ENCODE data around the gene SLC10A6. TPM values are rescaled to one million over a fixed set of nuclear protein-coding genes. Genes with fewer than 3 reads are reported as not detected.

SLC10A6 gene
- total RNA-seq, 2 experiments from 2014 or later, result not detected

GRCh38 chr4:86870442-86871069 is 21.4 kb upstream of the SLC10A6 start:
- Mint-ChIP-seq H3K36me3 (no peaks in the 10 kb centered on the region), H3K27me3 (no peaks in the 10 kb centered on the region), H3K4me1 (no peaks in the 10 kb centered on the region), H3K9me3 (no peaks in the 10 kb centered on the region), H3K27ac (no peak overlapping the region), H3K4me3 (no peak overlapping the region)
- no peak for DNase-seq

- H3K9me3 Mint-ChIP-seq, result no peaks in the 10 kb centered on the region
- H3K4me3 Mint-ChIP-seq, result no peak overlapping the region
- no peaks in the 10 kb centered on the region for H3K27me3 Mint-ChIP-seq
- no peak overlapping the region for H3K27ac Mint-ChIP-seq
- H3K36me3 Mint-ChIP-seq, result no peaks in the 10 kb centered on the region
- DNase-seq, result no peak
- H3K4me1 Mint-ChIP-seq, result no peaks in the 10 kb centered on the region
Measured at GRCh38 chr4:86857341-86858052, 8.3 kb upstream of the SLC10A6 start.

- Mint-ChIP-seq H3K27ac (no peak overlapping the region), H3K4me1 (no peaks in the 10 kb centered on the region), H3K4me3 (no peak overlapping the region), H3K27me3 (no peaks in the 10 kb centered on the region), H3K36me3 (no peaks in the 10 kb centered on the region), H3K9me3 (no peaks in the 10 kb centered on the region)
- DNase-seq, result no peak
Measured at GRCh38 chr4:86856896-86857295, 7.7 kb upstream of the SLC10A6 start.

- H3K36me3 Mint-ChIP-seq, result no peaks in the 10 kb centered on the region
- no peaks in the 10 kb centered on the region for H3K9me3 Mint-ChIP-seq
- H3K4me3 Mint-ChIP-seq, result no peak overlapping the region
- no peaks in the 10 kb centered on the region for H3K4me1 Mint-ChIP-seq
- no peak overlapping the region for H3K27ac Mint-ChIP-seq
- no peaks in the 10 kb centered on the region for H3K27me3 Mint-ChIP-seq
- no peak for DNase-seq
Measured at GRCh38 chr4:86855572-86855971, 6.4 kb upstream of the SLC10A6 start.

GRCh38 chr4:86853209-86853608 is 4.0 kb upstream of the SLC10A6 start:
- no peak overlapping the region for H3K27ac Mint-ChIP-seq
- H3K27me3 Mint-ChIP-seq, result peaks cover 4% of the 10 kb centered on the region
- H3K4me3 Mint-ChIP-seq, result no peak overlapping the region
- no peaks in the 10 kb centered on the region for H3K4me1 Mint-ChIP-seq
- DNase-seq, result no peak
- no peaks in the 10 kb centered on the region for H3K9me3 Mint-ChIP-seq
- H3K36me3 Mint-ChIP-seq, result no peaks in the 10 kb centered on the region

- Mint-ChIP-seq H3K4me3 (no peak overlapping the region), H3K36me3 (no peaks in the 10 kb centered on the region), H3K27me3 (peaks cover 4% of the 10 kb centered on the region), H3K4me1 (no peaks in the 10 kb centered on the region), H3K27ac (no peak overlapping the region), H3K9me3 (no peaks in the 10 kb centered on the region)
- DNase-seq, result no peak
Measured at GRCh38 chr4:86848136-86848535, 1.0 kb downstream of the SLC10A6 start.

GRCh38 chr4:86847571-86847970 is 1.6 kb downstream of the SLC10A6 start:
- DNase-seq, result no peak
- Mint-ChIP-seq H3K27ac (no peak overlapping the region), H3K4me3 (no peak overlapping the region), H3K36me3 (no peaks in the 10 kb centered on the region), H3K9me3 (no peaks in the 10 kb centered on the region), H3K27me3 (peaks cover 4% of the 10 kb centered on the region), H3K4me1 (no peaks in the 10 kb centered on the region)

GRCh38 chr4:86846921-86847320 is 2.3 kb downstream of the SLC10A6 start:
- Mint-ChIP-seq H3K4me1 (no peaks in the 10 kb centered on the region), H3K27me3 (peaks cover 4% of the 10 kb centered on the region), H3K36me3 (no peaks in the 10 kb centered on the region), H3K9me3 (no peaks in the 10 kb centered on the region), H3K4me3 (no peak overlapping the region), H3K27ac (no peak overlapping the region)
- DNase-seq, result no peak

GRCh38 chr4:86845593-86845992 is 3.6 kb downstream of the SLC10A6 start:
- H3K27me3 Mint-ChIP-seq, result peaks cover 8% of the 10 kb centered on the region
- H3K27ac Mint-ChIP-seq, result no peak overlapping the region

GRCh38 chr4:86841309-86841708 is 7.9 kb downstream of the SLC10A6 start:
- no peaks in the 10 kb centered on the region for H3K9me3 Mint-ChIP-seq
- H3K27ac Mint-ChIP-seq, result no peak overlapping the region
- no peaks in the 10 kb centered on the region for H3K4me1 Mint-ChIP-seq
- no peak overlapping the region for H3K4me3 Mint-ChIP-seq
- H3K36me3 Mint-ChIP-seq, result no peaks in the 10 kb centered on the region
- peaks cover 4% of the 10 kb centered on the region for H3K27me3 Mint-ChIP-seq
- no peak for DNase-seq

More at GRCh38 chr4:86845593-86845992, 3.6 kb downstream of the SLC10A6 start:
- H3K4me1 Mint-ChIP-seq, result no peaks in the 10 kb centered on the region
- no peaks in the 10 kb centered on the region for H3K36me3 Mint-ChIP-seq
- no peak for DNase-seq
- no peaks in the 10 kb centered on the region for H3K9me3 Mint-ChIP-seq
- no peak overlapping the region for H3K4me3 Mint-ChIP-seq

GRCh38 chr4:86840858-86841257 is 8.3 kb downstream of the SLC10A6 start:
- H3K36me3 Mint-ChIP-seq, result no peaks in the 10 kb centered on the region
- no peaks in the 10 kb centered on the region for H3K4me1 Mint-ChIP-seq
- peaks cover 4% of the 10 kb centered on the region for H3K27me3 Mint-ChIP-seq
- H3K27ac Mint-ChIP-seq, result no peak overlapping the region
- H3K4me3 Mint-ChIP-seq, result no peak overlapping the region
- DNase-seq, result no peak
- H3K9me3 Mint-ChIP-seq, result no peaks in the 10 kb centered on the region

GRCh38 chr4:86837691-86838503 is 11.3 kb downstream of the SLC10A6 start:
- Mint-ChIP-seq H3K9me3 (no peaks in the 10 kb centered on the region), H3K4me1 (no peaks in the 10 kb centered on the region), H3K4me3 (no peak overlapping the region), H3K27ac (no peak overlapping the region), H3K36me3 (no peaks in the 10 kb centered on the region), H3K27me3 (peaks cover 4% of the 10 kb centered on the region)
- no peak for DNase-seq

GRCh38 chr4:86835677-86836076 is 13.5 kb downstream of the SLC10A6 start:
- no peak overlapping the region for H3K27ac Mint-ChIP-seq
- no peaks in the 10 kb centered on the region for H3K27me3 Mint-ChIP-seq
- H3K4me1 Mint-ChIP-seq, result no peaks in the 10 kb centered on the region
- H3K4me3 Mint-ChIP-seq, result no peak overlapping the region
- H3K9me3 Mint-ChIP-seq, result no peaks in the 10 kb centered on the region
- no peaks in the 10 kb centered on the region for H3K36me3 Mint-ChIP-seq
- no peak for DNase-seq

- Mint-ChIP-seq H3K36me3 (no peaks in the 10 kb centered on the region), H3K9me3 (no peaks in the 10 kb centered on the region), H3K27me3 (no peaks in the 10 kb centered on the region), H3K4me1 (no peaks in the 10 kb centered on the region), H3K4me3 (no peak overlapping the region), H3K27ac (no peak overlapping the region)
- DNase-seq, result no peak
Measured at GRCh38 chr4:86834901-86835300, 14.3 kb downstream of the SLC10A6 start.

GRCh38 chr4:86833615-86834014 is 15.6 kb downstream of the SLC10A6 start:
- Mint-ChIP-seq H3K27ac (no peak overlapping the region), H3K4me3 (no peak overlapping the region), H3K36me3 (no peaks in the 10 kb centered on the region), H3K9me3 (no peaks in the 10 kb centered on the region), H3K4me1 (no peaks in the 10 kb centered on the region), H3K27me3 (no peaks in the 10 kb centered on the region)
- DNase-seq, result no peak

All from activated naive CD8-positive, alpha-beta T cell treated with anti-CD3 and anti-CD28 coated beads for 36 hours (primary cell).